ENCODE measurements around the gene RIMBP2.
A peak's percentile ranks its signal among the peaks of the same experiment; 100 is the strongest.
"Not testable (repeated sequence)": the region's sequence is repeated elsewhere in the genome, so short reads cannot be mapped to it uniquely, and the experiment has no call there.

RIMBP2 gene

GRCh38 chr12:130739571-130739970, 23.5 kb upstream of the RIMBP2 start:
- Histone ChIP-seq H3K36me3 (ENCODE audit: control insufficient read depth, insufficient read depth, low read length) (no peaks in the 10 kb centered on the region), H3K27me3 (ENCODE audit: control insufficient read depth, insufficient read depth, low read length, poor library complexity, severe bottlenecking) (no peaks in the 10 kb centered on the region), H3K9me3 (ENCODE audit: control insufficient read depth, low read length) (no peaks in the 10 kb centered on the region), H3K4me1 (ENCODE audit: control insufficient read depth, insufficient read depth, low read length) (no peaks in the 10 kb centered on the region), H3K27ac (ENCODE audit: insufficient read depth, low read depth, low read length, poor library complexity, severe bottlenecking) (no peak overlapping the region), H3K4me3 (ENCODE audit: insufficient read depth, low read depth, low read length) (no peak overlapping the region)
- 94 to 96% methylated on average over 10 of the region's 10 CpGs for WGBS, 2 experiments

- not testable (repeated sequence) for H3K4me1 ChIP-seq (ENCODE audit: control insufficient read depth, insufficient read depth, low read length); H3K27ac ChIP-seq (ENCODE audit: insufficient read depth, low read depth, low read length, poor library complexity, severe bottlenecking); H3K27me3 ChIP-seq (ENCODE audit: control insufficient read depth, insufficient read depth, low read length, poor library complexity, severe bottlenecking); H3K36me3 ChIP-seq (ENCODE audit: control insufficient read depth, insufficient read depth, low read length); H3K9me3 ChIP-seq (ENCODE audit: control insufficient read depth, low read length); H3K4me3 ChIP-seq (ENCODE audit: insufficient read depth, low read depth, low read length)
- WGBS, 2 experiments, result 95 to 98% methylated on average over 3 to 4 of the region's 4 CpGs
These were observed 22.3 kb upstream of the RIMBP2 start for GRCh38 chr12:130738403-130738802.

GRCh38 chr12:130737731-130738130, 21.6 kb upstream of the RIMBP2 start:
- no peaks in the 10 kb centered on the region for H3K36me3 ChIP-seq (ENCODE audit: control insufficient read depth, insufficient read depth, low read length)
- H3K4me1 ChIP-seq (ENCODE audit: control insufficient read depth, insufficient read depth, low read length), result no peaks in the 10 kb centered on the region
- no peaks in the 10 kb centered on the region for H3K9me3 ChIP-seq (ENCODE audit: control insufficient read depth, low read length)
- WGBS, 2 experiments, result 80 to 81% methylated on average over 14 of the region's 14 CpGs
- no peaks in the 10 kb centered on the region for H3K27me3 ChIP-seq (ENCODE audit: control insufficient read depth, insufficient read depth, low read length, poor library complexity, severe bottlenecking)
- H3K27ac ChIP-seq (ENCODE audit: insufficient read depth, low read depth, low read length, poor library complexity, severe bottlenecking), result no peak overlapping the region
- no peak overlapping the region for H3K4me3 ChIP-seq (ENCODE audit: insufficient read depth, low read depth, low read length)

GRCh38 chr12:130729344-130729743, 13.2 kb upstream of the RIMBP2 start:
- peaks cover 5% of the 10 kb centered on the region for H3K4me1 ChIP-seq (ENCODE audit: control insufficient read depth, insufficient read depth, low read length)
- H3K36me3 ChIP-seq (ENCODE audit: control insufficient read depth, insufficient read depth, low read length), result no peaks in the 10 kb centered on the region
- whole genome bisulfite sequencing, 2 experiments, result 54 to 67% methylated on average over 8 to 9 of the region's 9 CpGs
- no peak overlapping the region for H3K4me3 ChIP-seq (ENCODE audit: insufficient read depth, low read depth, low read length)
- no peaks in the 10 kb centered on the region for H3K27me3 ChIP-seq (ENCODE audit: control insufficient read depth, insufficient read depth, low read length, poor library complexity, severe bottlenecking)
- no peak overlapping the region for H3K27ac ChIP-seq (ENCODE audit: insufficient read depth, low read depth, low read length, poor library complexity, severe bottlenecking)
- no peaks in the 10 kb centered on the region for H3K9me3 ChIP-seq (ENCODE audit: control insufficient read depth, low read length)

- Histone ChIP-seq H3K9me3 (ENCODE audit: control insufficient read depth, low read length) (no peaks in the 10 kb centered on the region), H3K36me3 (ENCODE audit: control insufficient read depth, insufficient read depth, low read length) (no peaks in the 10 kb centered on the region), H3K4me3 (ENCODE audit: insufficient read depth, low read depth, low read length) (no peak overlapping the region), H3K27me3 (ENCODE audit: control insufficient read depth, insufficient read depth, low read length, poor library complexity, severe bottlenecking) (no peaks in the 10 kb centered on the region), H3K27ac (ENCODE audit: insufficient read depth, low read depth, low read length, poor library complexity, severe bottlenecking) (no peak overlapping the region), H3K4me1 (ENCODE audit: control insufficient read depth, insufficient read depth, low read length) (peaks cover 5% of the 10 kb centered on the region)
- 89 to 90% methylated on average over 32 of the region's 32 CpGs for whole genome bisulfite sequencing, 2 experiments
These were observed 12.3 kb upstream of the RIMBP2 start for GRCh38 chr12:130728158-130729058.

- WGBS, 2 experiments, result 76 to 80% methylated on average over 8 of the region's 8 CpGs
- H3K27ac ChIP-seq (ENCODE audit: insufficient read depth, low read depth, low read length, poor library complexity, severe bottlenecking), result no peak overlapping the region
- no peaks in the 10 kb centered on the region for H3K36me3 ChIP-seq (ENCODE audit: control insufficient read depth, insufficient read depth, low read length)
- no peaks in the 10 kb centered on the region for H3K9me3 ChIP-seq (ENCODE audit: control insufficient read depth, low read length)
- H3K4me3 ChIP-seq (ENCODE audit: insufficient read depth, low read depth, low read length), result no peak overlapping the region
- peaks cover 17% of the 10 kb centered on the region for H3K4me1 ChIP-seq (ENCODE audit: control insufficient read depth, insufficient read depth, low read length)
- H3K27me3 ChIP-seq (ENCODE audit: control insufficient read depth, insufficient read depth, low read length, poor library complexity, severe bottlenecking), result peaks cover 25% of the 10 kb centered on the region
These were observed 3.3 kb upstream of the RIMBP2 start for GRCh38 chr12:130719263-130719859.

GRCh38 chr12:130717752-130718151, 1.7 kb upstream of the RIMBP2 start:
- Histone ChIP-seq H3K27ac (ENCODE audit: insufficient read depth, low read depth, low read length, poor library complexity, severe bottlenecking) (no peak overlapping the region), H3K4me3 (ENCODE audit: insufficient read depth, low read depth, low read length) (no peak overlapping the region), H3K9me3 (ENCODE audit: control insufficient read depth, low read length) (no peaks in the 10 kb centered on the region), H3K36me3 (ENCODE audit: control insufficient read depth, insufficient read depth, low read length) (no peaks in the 10 kb centered on the region), H3K4me1 (ENCODE audit: control insufficient read depth, insufficient read depth, low read length) (peaks cover 25% of the 10 kb centered on the region), H3K27me3 (ENCODE audit: control insufficient read depth, insufficient read depth, low read length, poor library complexity, severe bottlenecking) (peaks cover 41% of the 10 kb centered on the region)
- WGBS, 2 experiments, result 96% methylated on average over 5 of the region's 5 CpGs

GRCh38 chr12:130716969-130717366, 869 bp upstream of the RIMBP2 start:
- Histone ChIP-seq H3K27me3 (ENCODE audit: control insufficient read depth, insufficient read depth, low read length, poor library complexity, severe bottlenecking) (peaks cover 49% of the 10 kb centered on the region), H3K4me1 (ENCODE audit: control insufficient read depth, insufficient read depth, low read length) (peaks cover 25% of the 10 kb centered on the region), H3K9me3 (ENCODE audit: control insufficient read depth, low read length) (no peaks in the 10 kb centered on the region), H3K27ac (ENCODE audit: insufficient read depth, low read depth, low read length, poor library complexity, severe bottlenecking) (no peak overlapping the region), H3K4me3 (ENCODE audit: insufficient read depth, low read depth, low read length) (peak overlapping the region; percentile 51), H3K36me3 (ENCODE audit: control insufficient read depth, insufficient read depth, low read length) (no peaks in the 10 kb centered on the region)
- WGBS, 2 experiments, result 14 to 16% methylated on average over 11 of the region's 11 CpGs

GRCh38 chr12:130715150-130715997, 725 bp downstream of the RIMBP2 start:
- 1% methylated on average over 42 of the region's 42 CpGs for WGBS, 2 experiments
- H3K36me3 ChIP-seq (ENCODE audit: control insufficient read depth, insufficient read depth, low read length), result no peaks in the 10 kb centered on the region
- H3K4me1 ChIP-seq (ENCODE audit: control insufficient read depth, insufficient read depth, low read length), result peaks cover 25% of the 10 kb centered on the region
- H3K4me3 ChIP-seq (ENCODE audit: insufficient read depth, low read depth, low read length), result peak overlapping the region; percentile 51
- H3K27ac ChIP-seq (ENCODE audit: insufficient read depth, low read depth, low read length, poor library complexity, severe bottlenecking), result no peak overlapping the region
- H3K9me3 ChIP-seq (ENCODE audit: control insufficient read depth, low read length), result no peaks in the 10 kb centered on the region
- peaks cover 50% of the 10 kb centered on the region for H3K27me3 ChIP-seq (ENCODE audit: control insufficient read depth, insufficient read depth, low read length, poor library complexity, severe bottlenecking)

Data from ectodermal cell (in vitro differentiated cells).